Lower leg skin (tissue), 4 donors: ENCODE measurements around the gene XPC. TPM values are rescaled to one million over a fixed set of nuclear protein-coding genes. Genes with fewer than 3 reads are reported as not detected.

ENCODE experiments used
- DNase-seq, 2 donors: peaks; one replicate each; pipeline ENCODE4 v3.0.0-alpha.2; 2019; ENCODE audit warnings: low spot score in 2 of 2
- H3K4me3 ChIP-seq: fragments of 200-600 bp; sonication (generic); 2 replicates; pipeline ENCODE4 v1.5.1; 2017; ENCODE audit warnings: mild to moderate bottlenecking, low read depth; ENCODE audit not compliant: poor library complexity, severe bottlenecking
- POLR2A ChIP-seq, 2 donors: fragments of 450-650 bp; IDR thresholded peaks; one replicate each; pipeline ENCODE4 v1.6.1; 2016 to 2017; ENCODE audit warnings: antibody characterized with exemption in 2 of 2, mild to moderate bottlenecking in 1 of 2, moderate library complexity in 1 of 2
- WGBS, 2 donors: methylation state at CpG; one replicate each; pipeline ENCODE4 v1.1.5; 2018; 5-methylcytosine and 5-hydroxymethylcytosine counted together
- intact Hi-C: fragments of 100-400 bp; cut with DNase I; formaldehyde crosslinking; loops from one replicate; pipeline ENCODE4 v1.15.0; 2023; ENCODE audit warnings: low total_unique reads
- total RNA-seq, 4 donors: library from RNA; depleted of rRNA; stranded (reverse); fragments of >200 nt; gene quantifications; one replicate each; pipeline ENCODE4 v1.1.0, GENCODE V29; 2016
- TF ChIP-seq, protein P1 (sequence below), 3 donors: fragments of 450-650 bp; IDR thresholded peaks; one replicate each; pipeline ENCODE4 v1.5.1; 2016; ENCODE audit warnings: antibody characterized with exemption in 3 of 3, mild to moderate bottlenecking in 3 of 3, moderate library complexity in 2 of 3

Gene XPC
- total RNA-seq, 4 donors from 2014 or later: 50.6 to 110 (median 76.2) TPM

DNA sequence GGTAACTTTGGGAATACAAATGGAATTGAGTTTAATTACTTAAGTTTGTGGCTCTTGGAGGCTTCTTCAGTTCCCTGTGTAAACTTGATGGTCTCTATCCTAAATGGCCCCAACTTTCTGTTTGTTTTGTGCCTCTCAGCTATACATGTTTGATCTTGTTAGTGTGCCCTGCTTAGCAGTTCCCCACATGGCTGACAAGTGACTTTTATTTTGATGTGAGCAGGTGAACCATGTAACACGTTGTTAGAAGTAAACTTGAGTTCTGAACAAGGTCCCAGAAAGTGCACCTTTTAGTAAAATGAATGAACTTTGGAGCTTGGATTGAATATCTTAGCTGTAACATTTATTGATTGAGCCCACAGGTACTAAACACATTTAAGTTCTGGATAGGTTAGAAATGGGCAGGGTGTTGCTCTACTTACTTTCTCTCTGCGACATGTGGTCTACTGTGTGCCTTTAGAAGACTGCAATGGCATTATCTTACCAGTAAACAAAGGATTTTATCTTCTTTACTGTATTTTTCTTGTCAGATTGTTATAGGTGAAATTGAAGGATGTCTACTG lies 4.7 kb upstream of the XPC start:
- DNase-seq: no peak
- intact Hi-C loops: no loop called here
- TF ChIP-seq, protein P1, sequence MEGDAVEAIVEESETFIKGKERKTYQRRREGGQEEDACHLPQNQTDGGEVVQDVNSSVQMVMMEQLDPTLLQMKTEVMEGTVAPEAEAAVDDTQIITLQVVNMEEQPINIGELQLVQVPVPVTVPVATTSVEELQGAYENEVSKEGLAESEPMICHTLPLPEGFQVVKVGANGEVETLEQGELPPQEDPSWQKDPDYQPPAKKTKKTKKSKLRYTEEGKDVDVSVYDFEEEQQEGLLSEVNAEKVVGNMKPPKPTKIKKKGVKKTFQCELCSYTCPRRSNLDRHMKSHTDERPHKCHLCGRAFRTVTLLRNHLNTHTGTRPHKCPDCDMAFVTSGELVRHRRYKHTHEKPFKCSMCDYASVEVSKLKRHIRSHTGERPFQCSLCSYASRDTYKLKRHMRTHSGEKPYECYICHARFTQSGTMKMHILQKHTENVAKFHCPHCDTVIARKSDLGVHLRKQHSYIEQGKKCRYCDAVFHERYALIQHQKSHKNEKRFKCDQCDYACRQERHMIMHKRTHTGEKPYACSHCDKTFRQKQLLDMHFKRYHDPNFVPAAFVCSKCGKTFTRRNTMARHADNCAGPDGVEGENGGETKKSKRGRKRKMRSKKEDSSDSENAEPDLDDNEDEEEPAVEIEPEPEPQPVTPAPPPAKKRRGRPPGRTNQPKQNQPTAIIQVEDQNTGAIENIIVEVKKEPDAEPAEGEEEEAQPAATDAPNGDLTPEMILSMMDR (IDR thresholded peaks at IDR 0.05): no peak
- TF ChIP-seq POLR2A (IDR thresholded peaks at IDR 0.05): no peak
- 43 to 62% methylated on average over 2 of the region's 2 CpGs for WGBS, 2 donors
- no peak overlapping the region for H3K4me3 ChIP-seq

DNA sequence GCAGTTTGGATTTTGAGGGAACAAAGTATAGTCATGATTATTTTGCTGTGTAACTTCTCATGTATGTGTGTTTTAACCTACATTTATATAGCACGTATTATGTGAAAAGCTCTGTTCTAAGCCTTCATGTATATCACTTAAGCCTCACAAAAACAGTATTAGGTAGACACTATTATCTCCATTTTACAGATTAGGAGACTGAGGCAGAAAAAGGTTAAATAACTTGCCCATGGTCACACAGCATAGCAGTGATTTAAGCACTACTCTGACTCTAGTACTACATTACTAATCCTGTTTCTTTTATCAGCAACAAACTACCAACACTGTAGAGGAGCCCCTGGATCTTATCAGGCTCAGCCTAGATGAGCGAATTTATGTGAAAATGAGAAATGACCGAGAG lies 2.9 kb upstream of the XPC start:
- DNase-seq: no peak
- no peak overlapping the region for H3K4me3 ChIP-seq
- intact Hi-C loops: no loop called here
- TF ChIP-seq POLR2A (IDR thresholded peaks at IDR 0.05): no peak
- TF ChIP-seq, protein P1 (IDR thresholded peaks at IDR 0.05): no peak
- WGBS, 2 donors: 80 to 89% methylated on average over 3 of the region's 3 CpGs

DNA sequence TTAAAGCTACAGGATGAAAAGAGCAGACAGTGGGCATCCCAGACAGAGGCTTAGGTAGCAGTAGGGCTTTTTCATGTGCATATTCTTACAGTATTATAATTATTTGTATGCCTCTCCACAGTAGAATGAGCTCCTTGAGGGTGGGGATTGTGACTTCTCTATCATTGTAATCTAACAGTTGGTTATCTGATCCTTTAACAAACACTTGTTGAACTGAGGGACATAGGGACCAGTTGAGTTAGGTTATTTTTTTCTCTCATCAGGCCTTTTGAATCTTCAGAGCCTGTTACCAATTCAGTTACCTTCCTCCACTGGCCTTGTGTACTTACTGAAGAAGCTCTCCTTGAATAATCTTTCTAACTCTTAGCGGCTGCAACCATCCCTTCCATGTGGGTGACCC lies 1.4 kb upstream of the XPC start:
- H3K4me3 ChIP-seq: no peak overlapping the region
- intact Hi-C loops: loop anchor here (10.0 kb wide), 1 partner anchor 55 kb away; the partner anchor contains the start of genes CHCHD4 and TMEM43

DNA sequence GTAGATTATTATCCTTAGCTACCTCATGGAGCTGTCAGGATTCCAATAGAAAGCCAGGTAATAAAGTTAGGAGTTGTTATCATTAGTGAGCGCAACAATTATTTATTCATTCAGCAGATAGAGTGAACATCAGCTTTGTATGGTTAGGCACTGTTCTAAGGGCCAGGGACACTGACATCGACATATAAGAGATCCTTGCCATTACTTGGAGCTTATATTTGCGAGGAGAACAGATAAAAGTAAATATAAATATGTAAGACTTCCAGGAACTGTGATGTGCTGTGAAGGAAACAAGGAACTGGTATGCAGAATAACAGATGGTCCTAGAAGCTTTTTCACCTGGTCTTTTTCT lies 689 bp upstream of the XPC start:
- 3 to 5% methylated on average over 3 of the region's 3 CpGs for WGBS, 2 donors
- no peak for DNase-seq
- no peak for TF ChIP-seq POLR2A (IDR thresholded peaks at IDR 0.05)
- TF ChIP-seq, protein P1 (IDR thresholded peaks at IDR 0.05): no peak
- intact Hi-C loops: loop anchor here (10.0 kb wide), 1 partner anchor 54 kb away; the partner anchor contains the start of genes CHCHD4 and TMEM43
- H3K4me3 ChIP-seq: peak overlapping the region; percentile 57

More for the DNA sequence above, 1.4 kb upstream of the XPC start:
- WGBS, 2 donors: 92 to 94% methylated on average over 1 of the region's 1 CpG
- no peak for DNase-seq
- TF ChIP-seq, protein P1 (IDR thresholded peaks at IDR 0.05): no peak
- TF ChIP-seq POLR2A (IDR thresholded peaks at IDR 0.05): no peak

DNA sequence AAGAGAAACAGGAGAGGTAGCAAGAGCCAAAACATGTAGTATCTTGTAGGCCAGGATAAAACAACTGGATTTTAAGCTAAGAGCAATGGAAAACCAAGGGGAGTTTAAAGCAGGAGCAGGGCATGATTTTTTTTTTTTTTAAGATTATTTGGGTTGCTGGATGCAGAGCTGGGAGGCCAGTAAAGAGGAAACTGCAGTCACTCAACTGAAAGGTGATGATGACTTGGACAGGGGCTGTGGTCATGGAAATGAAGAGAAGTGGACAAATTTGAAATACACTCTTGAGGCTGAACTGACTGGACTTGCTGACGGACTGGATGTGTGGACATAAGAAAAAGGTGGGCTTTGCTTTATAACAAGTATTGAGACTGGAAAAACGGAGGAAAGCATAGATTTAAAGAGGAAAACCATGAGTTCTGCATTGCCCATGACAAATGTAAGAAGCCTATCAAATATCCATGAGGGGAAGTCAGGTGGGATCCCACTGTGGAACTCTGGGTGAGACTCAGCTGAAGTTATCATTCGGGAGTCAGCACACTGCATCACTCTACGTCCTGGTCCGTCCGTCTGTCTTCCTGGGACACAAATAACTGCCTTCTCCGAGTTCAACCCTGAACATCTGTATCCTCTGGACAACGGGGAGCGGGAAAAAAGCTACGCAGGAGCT lies 688 bp downstream of the XPC start:
- 3 to 5% methylated on average over 9 to 10 of the region's 10 CpGs for WGBS, 2 donors
- no peak for TF ChIP-seq POLR2A (IDR thresholded peaks at IDR 0.05)
- TF ChIP-seq, protein P1 (IDR thresholded peaks at IDR 0.05): no peak
- intact Hi-C loops: loop anchor here (10.0 kb wide), 1 partner anchor 53 kb away; the partner anchor contains the start of genes CHCHD4 and TMEM43
- H3K4me3 ChIP-seq: peak overlapping the region; percentile 72
- no peak for DNase-seq
